Measurements from ENCODE around the gene KANK2. TPM values are rescaled to one million over a fixed set of nuclear protein-coding genes. Genes with fewer than 3 reads are reported as not detected.
A peak's percentile ranks its signal among the peaks of the same experiment; 100 is the strongest.

KANK2 gene
- total and polyA plus RNA-seq, 2 experiments from 2014 or later = 76.3 to 215 TPM

DNA sequence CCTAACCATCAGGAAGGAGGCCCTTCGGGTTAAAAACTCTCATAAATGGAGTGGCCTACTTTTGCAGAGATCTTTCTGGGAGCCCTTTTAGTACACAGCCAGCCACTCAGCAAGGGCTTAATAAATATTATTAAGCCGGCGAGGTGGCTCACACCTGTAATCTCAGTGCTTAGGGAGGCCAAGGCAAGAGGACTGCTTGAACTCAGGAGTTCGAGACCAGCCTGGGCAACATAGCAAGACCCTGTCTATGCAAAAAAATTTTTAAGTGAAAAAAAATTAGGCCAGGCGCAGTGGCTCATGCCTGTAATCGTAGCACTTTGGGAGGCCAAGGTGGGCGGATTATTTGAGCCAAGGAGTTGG is 810 bp upstream of the KANK2 start:
- Histone ChIP-seq H4K20me1 (ENCODE audit: insufficient read depth) (no peaks in the 10 kb centered on the region), H3K4me1 (ENCODE audit: insufficient read depth) (peaks cover 9% of the 10 kb centered on the region), H3K27me3 (replicated peaks; ENCODE audit: insufficient read depth) (no peaks in the 10 kb centered on the region), H3K4me2 (ENCODE audit: unreplicated experiment) (peak overlapping the region; percentile 69), H3K36me3 (ENCODE audit: low read depth) (no peaks in the 10 kb centered on the region), H3K9me3 (ENCODE audit: low read depth) (no peaks in the 10 kb centered on the region), H3K9me2 (ENCODE audit: insufficient read depth) (no peaks in the 10 kb centered on the region), H2AFZ (peak overlapping the region; percentile 72; the same call in 1 of the 2 replicates), H3K9ac (peak overlapping the region; percentile 90), H3K27ac (peak overlapping the region; percentile 40), H3K4me3 (peak overlapping the region; percentile 90), H3K79me2 (ENCODE audit: insufficient read depth) (peaks cover 41% of the 10 kb centered on the region), H3F3A (ENCODE audit: insufficient read depth) (peaks cover 5% of the 10 kb centered on the region; the same call in 1 of the 2 replicates)
- DNase-seq = no peak
- TF ChIP-seq EZH2phosphoT487 (IDR thresholded peaks at IDR 0.05; ENCODE audit: insufficient read depth, low read depth) (no peak), EZH2 (IDR thresholded peaks at IDR 0.05; ENCODE audit: insufficient read depth, poor library complexity, severe bottlenecking) (no peak)
- WGBS, 2 experiments (ENCODE audit: low coverage in 1 of 2, low lambda C conversion rate in 2 of 2, missing lambda C conversion rate in 2 of 2) = 59 to 67% methylated on average over 6 to 7 of the region's 7 CpGs
- in situ Hi-C loops (cut with MboI) = no loop called here

DNA sequence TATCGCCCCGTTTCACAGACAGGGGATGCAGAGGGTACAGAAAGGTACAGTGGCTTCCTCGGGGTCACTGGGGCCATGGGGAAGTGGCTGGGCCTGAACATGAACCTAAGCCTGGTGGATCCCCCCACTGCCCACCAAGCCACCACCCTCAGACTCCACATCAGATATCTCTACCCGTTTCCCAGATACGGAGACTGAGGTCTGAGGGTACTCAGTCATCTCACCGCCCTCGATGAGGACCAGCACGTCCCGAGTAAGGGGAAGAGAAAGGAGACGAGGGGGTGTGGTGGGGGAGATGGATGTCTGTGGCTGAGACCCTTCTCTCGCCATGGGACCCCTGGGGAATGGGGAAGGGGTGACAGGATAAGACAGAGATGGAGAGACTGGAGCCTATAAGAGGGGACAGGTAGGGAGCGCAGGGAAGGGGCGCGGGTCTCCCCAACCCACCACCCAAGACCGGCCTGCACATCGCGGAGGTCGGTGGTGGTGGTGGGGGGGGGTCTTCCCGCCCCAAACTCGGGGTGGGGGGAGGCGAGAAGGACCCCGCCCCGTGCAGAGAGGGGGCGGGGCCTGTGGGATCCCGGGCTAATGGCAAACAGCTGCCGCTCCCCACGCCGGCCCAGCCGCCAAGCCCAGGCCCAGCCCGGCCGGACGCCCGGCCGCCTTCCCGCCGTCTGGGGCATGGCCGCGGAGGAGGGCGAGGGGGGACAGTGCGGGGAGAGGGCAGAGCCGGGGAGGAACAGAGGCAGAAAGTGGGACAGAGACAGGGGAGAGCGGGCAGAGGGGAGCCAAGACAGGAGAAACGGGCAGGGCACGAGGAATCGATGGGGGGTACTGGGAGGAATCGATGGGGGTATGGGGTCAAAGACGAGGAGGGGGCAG is 698 bp downstream of the KANK2 start:
- H3K4me2 ChIP-seq (ENCODE audit: unreplicated experiment) = peak overlapping the region; percentile 75
- peaks cover 56% of the 10 kb centered on the region for H3K79me2 ChIP-seq (ENCODE audit: insufficient read depth)
- peak overlapping the region; percentile 56 for H3K27ac ChIP-seq
- peaks cover 14% of the 10 kb centered on the region for H3F3A ChIP-seq (ENCODE audit: insufficient read depth)
- no peaks in the 10 kb centered on the region for H3K9me2 ChIP-seq (ENCODE audit: insufficient read depth)
- H3K4me3 ChIP-seq = peak overlapping the region; percentile 90
- H3K9ac ChIP-seq = peak overlapping the region; percentile 90
- H2AFZ ChIP-seq = peak overlapping the region; percentile 28; the same call in 1 of the 2 replicates
- 4 to 6% methylated on average over 18 to 45 of the region's 47 CpGs for WGBS, 2 experiments (ENCODE audit: low coverage in 1 of 2, low lambda C conversion rate in 2 of 2, missing lambda C conversion rate in 2 of 2)
- peak; percentile 76 for DNase-seq
- no peaks in the 10 kb centered on the region for H3K27me3 ChIP-seq (replicated peaks; ENCODE audit: insufficient read depth)
- no peaks in the 10 kb centered on the region for H3K9me3 ChIP-seq (ENCODE audit: low read depth)
- H3K36me3 ChIP-seq (ENCODE audit: low read depth) = peaks cover 6% of the 10 kb centered on the region; the same call in 1 of the 2 replicates
- in situ Hi-C loops (cut with MboI) = no loop called here
- TF ChIP-seq EZH2phosphoT487 (IDR thresholded peaks at IDR 0.05; ENCODE audit: insufficient read depth, low read depth) = no peak
- TF ChIP-seq EZH2 (IDR thresholded peaks at IDR 0.05; ENCODE audit: insufficient read depth, poor library complexity, severe bottlenecking) = no peak
- H4K20me1 ChIP-seq (ENCODE audit: insufficient read depth) = no peaks in the 10 kb centered on the region
- H3K4me1 ChIP-seq (ENCODE audit: insufficient read depth) = peaks cover 6% of the 10 kb centered on the region; the same call in 1 of the 2 replicates

GRCh38 chr19:11195681-11196080 is 1.7 kb downstream of the KANK2 start:
- H2AFZ ChIP-seq = no peak overlapping the region
- TF ChIP-seq EZH2 (IDR thresholded peaks at IDR 0.05; ENCODE audit: insufficient read depth, poor library complexity, severe bottlenecking) (no peak), EZH2phosphoT487 (IDR thresholded peaks at IDR 0.05; ENCODE audit: insufficient read depth, low read depth) (no peak)
- H3K27me3 ChIP-seq (replicated peaks; ENCODE audit: insufficient read depth) = no peaks in the 10 kb centered on the region
- peaks cover 8% of the 10 kb centered on the region; the same call in 1 of the 2 replicates for H3K36me3 ChIP-seq (ENCODE audit: low read depth)
- H3K9me2 ChIP-seq (ENCODE audit: insufficient read depth) = no peaks in the 10 kb centered on the region
- H3K4me2 ChIP-seq (ENCODE audit: unreplicated experiment) = peak overlapping the region; percentile 84
- peak overlapping the region; percentile 90 for H3K4me3 ChIP-seq
- peak overlapping the region; percentile 71 for H3K9ac ChIP-seq
- no peak for DNase-seq
- H3K9me3 ChIP-seq (ENCODE audit: low read depth) = no peaks in the 10 kb centered on the region
- no peak overlapping the region for H3K27ac ChIP-seq
- H3K4me1 ChIP-seq (ENCODE audit: insufficient read depth) = peaks cover 6% of the 10 kb centered on the region; the same call in 1 of the 2 replicates
- no peaks in the 10 kb centered on the region for H4K20me1 ChIP-seq (ENCODE audit: insufficient read depth)
- WGBS, 2 experiments (ENCODE audit: low coverage in 1 of 2, low lambda C conversion rate in 2 of 2, missing lambda C conversion rate in 2 of 2) = 48 to 57% methylated on average over 12 of the region's 12 CpGs
- H3F3A ChIP-seq (ENCODE audit: insufficient read depth) = peaks cover 23% of the 10 kb centered on the region
- in situ Hi-C loops (cut with MboI) = no loop called here
- H3K79me2 ChIP-seq (ENCODE audit: insufficient read depth) = peaks cover 66% of the 10 kb centered on the region

GRCh38 chr19:11194656-11195558 is 2.4 kb downstream of the KANK2 start:
- Histone ChIP-seq H3K36me3 (ENCODE audit: low read depth) (peaks cover 8% of the 10 kb centered on the region; the same call in 1 of the 2 replicates), H3K9ac (peak overlapping the region; percentile 71), H3K4me2 (ENCODE audit: unreplicated experiment) (peak overlapping the region; percentile 84), H2AFZ (no peak overlapping the region), H3K9me2 (ENCODE audit: insufficient read depth) (no peaks in the 10 kb centered on the region), H3K4me1 (ENCODE audit: insufficient read depth) (peaks cover 13% of the 10 kb centered on the region; the same call in 1 of the 2 replicates), H3K4me3 (peak overlapping the region; percentile 90), H3K27ac (no peak overlapping the region), H3F3A (ENCODE audit: insufficient read depth) (peaks cover 31% of the 10 kb centered on the region), H3K79me2 (ENCODE audit: insufficient read depth) (peaks cover 74% of the 10 kb centered on the region), H3K27me3 (replicated peaks; ENCODE audit: insufficient read depth) (no peaks in the 10 kb centered on the region), H3K9me3 (ENCODE audit: low read depth) (no peaks in the 10 kb centered on the region), H4K20me1 (ENCODE audit: insufficient read depth) (no peaks in the 10 kb centered on the region)
- WGBS, 2 experiments (ENCODE audit: low coverage in 1 of 2, low lambda C conversion rate in 2 of 2, missing lambda C conversion rate in 2 of 2) = 20 to 22% methylated on average over 14 to 20 of the region's 20 CpGs
- no peak for TF ChIP-seq EZH2phosphoT487 (IDR thresholded peaks at IDR 0.05; ENCODE audit: insufficient read depth, low read depth)
- no peak for TF ChIP-seq EZH2 (IDR thresholded peaks at IDR 0.05; ENCODE audit: insufficient read depth, poor library complexity, severe bottlenecking)
- DNase-seq = peak; percentile 43
- in situ Hi-C loops (cut with MboI) = no loop called here
